ENCODE data around the gene DNAH5. TPM values are rescaled to one million over a fixed set of nuclear protein-coding genes. Genes with fewer than 3 reads are reported as not detected.

DNAH5 gene
- total RNA-seq, 6 experiments from 2014 or later: 1.2 to 16.2 (median 3.4) TPM

- peak; percentile 40 to 57 (median 48) for TF ChIP-seq CTCF (IDR thresholded peaks at IDR 0.05)
- TF ChIP-seq POLR2A (IDR thresholded peaks at IDR 0.05): no peak
- Histone ChIP-seq H3K27me3 (no peaks in the 10 kb centered on the region), H3K9me3 (no peaks in the 10 kb centered on the region), H3K4me3 (no peak overlapping the region), H3K27ac (no peak overlapping the region), H3K36me3 (no peaks in the 10 kb centered on the region), H3K4me1 (no peaks in the 10 kb centered on the region)
- DNase-seq: no peak
- intact Hi-C loops (cut with DNase I): no loop called here
- WGBS (ENCODE audit: insufficient coverage, low coverage, low lambda C conversion rate, missing lambda C conversion rate): 60% methylated on average over 11 of the region's 11 CpGs
- peak; percentile 78 to 84 (median 80) for ATAC-seq
Observed at GRCh38 chr5:13976867-13977830, 32.7 kb upstream of the DNAH5 start.

GRCh38 chr5:13976223-13976622, 31.7 kb upstream of the DNAH5 start:
- Histone ChIP-seq H3K27ac (no peak overlapping the region), H3K27me3 (no peaks in the 10 kb centered on the region), H3K4me1 (no peaks in the 10 kb centered on the region), H3K4me3 (no peak overlapping the region), H3K9me3 (no peaks in the 10 kb centered on the region), H3K36me3 (no peaks in the 10 kb centered on the region)
- DNase-seq (no peak), ATAC-seq (no peak)
- intact Hi-C loops (cut with DNase I): no loop called here
- TF ChIP-seq POLR2A (IDR thresholded peaks at IDR 0.05) (no peak), CTCF (IDR thresholded peaks at IDR 0.05) (no peak)
- 51% methylated on average over 2 of the region's 2 CpGs for WGBS (ENCODE audit: insufficient coverage, low coverage, low lambda C conversion rate, missing lambda C conversion rate)

- no peak for TF ChIP-seq CTCF (IDR thresholded peaks at IDR 0.05)
- TF ChIP-seq POLR2A (IDR thresholded peaks at IDR 0.05): no peak
- intact Hi-C loops (cut with DNase I): no loop called here
- ATAC-seq: no peak
- Histone ChIP-seq H3K9me3 (no peaks in the 10 kb centered on the region), H3K27ac (no peak overlapping the region), H3K4me1 (no peaks in the 10 kb centered on the region), H3K36me3 (no peaks in the 10 kb centered on the region), H3K27me3 (no peaks in the 10 kb centered on the region), H3K4me3 (no peak overlapping the region)
- WGBS (ENCODE audit: insufficient coverage, low coverage, low lambda C conversion rate, missing lambda C conversion rate): 54% methylated on average over 1 of the region's 2 CpGs
- DNase-seq: no peak
Observed at GRCh38 chr5:13975246-13975645, 30.8 kb upstream of the DNAH5 start.

- no peaks in the 10 kb centered on the region for H3K36me3 ChIP-seq
- intact Hi-C loops (cut with DNase I): no loop called here
- H3K9me3 ChIP-seq: no peaks in the 10 kb centered on the region
- ATAC-seq: no peak
- H3K4me1 ChIP-seq: no peaks in the 10 kb centered on the region
- TF ChIP-seq CTCF (IDR thresholded peaks at IDR 0.05): no peak
- no peak for TF ChIP-seq POLR2A (IDR thresholded peaks at IDR 0.05)
- H3K27ac ChIP-seq: no peak overlapping the region
- no peak overlapping the region for H3K4me3 ChIP-seq
- no peaks in the 10 kb centered on the region for H3K27me3 ChIP-seq
- WGBS (ENCODE audit: insufficient coverage, low coverage, low lambda C conversion rate, missing lambda C conversion rate): 72% methylated on average over 5 of the region's 6 CpGs
- DNase-seq: no peak
Observed at GRCh38 chr5:13973724-13974123, 29.2 kb upstream of the DNAH5 start.

Measured in right lobe of liver (tissue), 6 donors.